Smooth muscle cell (in vitro differentiated cells): ENCODE results near the gene MRTFA. TPM values are rescaled to one million over a fixed set of nuclear protein-coding genes. Genes with fewer than 3 reads are reported as not detected.
"Not testable (repeated sequence)": the region's sequence is repeated elsewhere in the genome, so short reads cannot be mapped to it uniquely, and the experiment has no call there.

Source experiments
- DNase-seq: peaks from one replicate; lab custom pipeline; 2025; ENCODE audit not compliant: unreplicated experiment; lab: John Stamatoyannopoulos, UW
- H2AFZ ChIP-seq: fragments of 200-600 bp; sonication (generic); 2 replicates; pipeline ENCODE4 v1.6.0; 2016; ENCODE audit warnings: antibody characterized with exemption, low read depth, mild to moderate bottlenecking
- H3F3A ChIP-seq: fragments of 200-600 bp; sonication (generic); 2 replicates; pipeline ENCODE4 v1.6.0; 2017; ENCODE audit warnings: antibody characterized with exemption, low read depth
- H3K27ac ChIP-seq: fragments of 200-600 bp; sonication (generic); 2 replicates; pipeline ENCODE4 v1.5.1; 2016; ENCODE audit warnings: low read depth, mild to moderate bottlenecking
- H3K27me3 ChIP-seq: fragments of 200-600 bp; sonication (generic); 2 replicates; pipeline ENCODE4 v1.6.1; 2016; ENCODE audit warnings: low read depth, mild to moderate bottlenecking
- H3K36me3 ChIP-seq: fragments of 200-600 bp; sonication (generic); 2 replicates; pipeline ENCODE4 v1.5.1; 2016; ENCODE audit warnings: low read depth
- H3K4me1 ChIP-seq: fragments of 200-600 bp; sonication (generic); 2 replicates; pipeline ENCODE4 v1.5.1; 2016; ENCODE audit warnings: low read depth
- H3K4me2 ChIP-seq: fragments of 200-600 bp; sonication (generic); 2 replicates; pipeline ENCODE4 v1.6.0; 2016; ENCODE audit warnings: mild to moderate bottlenecking
- H3K4me3 ChIP-seq: fragments of 200-600 bp; sonication (generic); 2 replicates; pipeline ENCODE4 v1.5.1; 2016; ENCODE audit warnings: mild to moderate bottlenecking
- H3K79me2 ChIP-seq: fragments of 200-600 bp; sonication (generic); 2 replicates; pipeline ENCODE4 v1.6.0; 2016; ENCODE audit warnings: low read depth, mild to moderate bottlenecking
- H3K9ac ChIP-seq: fragments of 200-600 bp; sonication (generic); 2 replicates; pipeline ENCODE4 v1.6.0; 2016; ENCODE audit warnings: low read depth
- H3K9me3 ChIP-seq: fragments of 200-600 bp; sonication (generic); replicated peaks from 2 replicates; pipeline ENCODE4 v1.5.1; 2016; ENCODE audit warnings: low read depth
- H4K20me1 ChIP-seq: fragments of 200-600 bp; sonication (generic); 2 replicates; pipeline ENCODE4 v1.6.0; 2016; ENCODE audit warnings: low read depth
- WGBS: methylation state at CpG from one replicate; pipeline ENCODE4 v1.1.7; 2016; ENCODE audit warnings: low lambda C conversion rate; 5-methylcytosine and 5-hydroxymethylcytosine counted together
- polyA plus RNA-seq: library from polyadenylated mRNA; unstranded; fragments of >200 nt; fragmentation: Nextera tagmentation; extraction: Ambion mirVana; gene quantifications from 2 replicates; pipeline ENCODE4 v1.2.1, GENCODE V29; 2016
- total RNA-seq: library from RNA; depleted of rRNA; stranded (reverse); fragments of >200 nt; gene quantifications from 2 replicates; pipeline ENCODE4 v1.2.3, GENCODE V29; 2014
- TF ChIP-seq, protein P1 (sequence below): fragments of 200-600 bp; sonication (generic); IDR thresholded peaks from 2 replicates; pipeline ENCODE4 v1.5.1; 2017; ENCODE audit warnings: borderline replicate concordance, mild to moderate bottlenecking, antibody characterized with exemption; ENCODE audit not compliant: insufficient read depth, poor library complexity, severe bottlenecking

The MRTFA gene
- total and polyA plus RNA-seq, 2 experiments from 2014 or later, result 25.5 to 41.7 TPM

DNA sequence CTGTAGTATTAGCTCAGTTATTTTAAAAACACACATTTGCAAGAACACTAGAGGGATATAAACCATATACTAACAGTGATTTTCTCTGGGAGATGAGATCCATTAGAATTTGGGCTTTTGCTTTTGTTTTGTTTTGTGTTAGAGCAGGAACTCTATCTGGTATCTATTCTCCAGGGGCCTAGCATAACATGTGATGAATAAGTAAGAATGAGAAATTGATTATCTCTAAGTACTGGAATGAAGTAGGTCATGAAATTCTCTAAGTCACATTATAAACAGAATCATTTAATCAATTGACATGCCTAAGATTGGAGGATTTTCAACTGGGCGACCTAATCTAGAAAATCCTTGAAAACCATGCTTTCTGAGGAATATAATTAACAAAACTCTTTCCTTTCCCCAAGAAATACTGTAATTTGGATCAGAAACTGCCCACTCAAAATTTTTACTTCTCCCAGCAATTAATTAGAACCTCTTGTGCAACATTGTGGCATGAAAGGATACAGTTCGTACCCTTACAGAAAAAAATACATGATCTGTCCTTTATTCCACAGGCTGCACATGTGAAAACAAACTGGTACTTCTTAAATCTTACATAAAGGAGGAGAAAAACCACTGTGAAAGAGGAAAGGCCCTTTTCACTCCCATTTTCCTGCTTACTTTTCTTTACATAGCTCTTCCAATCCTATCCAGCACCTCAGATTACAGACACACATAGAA, 93.5 kb downstream of the MRTFA start:
- no peak for DNase-seq
- no peaks in the 10 kb centered on the region for H3K4me1 ChIP-seq
- peak overlapping the region; percentile 14 for H3K27ac ChIP-seq
- no peaks in the 10 kb centered on the region for H3F3A ChIP-seq
- no peak overlapping the region for H2AFZ ChIP-seq
- no peak overlapping the region for H3K9ac ChIP-seq
- no peaks in the 10 kb centered on the region for H3K9me3 ChIP-seq
- H3K4me3 ChIP-seq, result no peak overlapping the region
- TF ChIP-seq, protein P1, sequence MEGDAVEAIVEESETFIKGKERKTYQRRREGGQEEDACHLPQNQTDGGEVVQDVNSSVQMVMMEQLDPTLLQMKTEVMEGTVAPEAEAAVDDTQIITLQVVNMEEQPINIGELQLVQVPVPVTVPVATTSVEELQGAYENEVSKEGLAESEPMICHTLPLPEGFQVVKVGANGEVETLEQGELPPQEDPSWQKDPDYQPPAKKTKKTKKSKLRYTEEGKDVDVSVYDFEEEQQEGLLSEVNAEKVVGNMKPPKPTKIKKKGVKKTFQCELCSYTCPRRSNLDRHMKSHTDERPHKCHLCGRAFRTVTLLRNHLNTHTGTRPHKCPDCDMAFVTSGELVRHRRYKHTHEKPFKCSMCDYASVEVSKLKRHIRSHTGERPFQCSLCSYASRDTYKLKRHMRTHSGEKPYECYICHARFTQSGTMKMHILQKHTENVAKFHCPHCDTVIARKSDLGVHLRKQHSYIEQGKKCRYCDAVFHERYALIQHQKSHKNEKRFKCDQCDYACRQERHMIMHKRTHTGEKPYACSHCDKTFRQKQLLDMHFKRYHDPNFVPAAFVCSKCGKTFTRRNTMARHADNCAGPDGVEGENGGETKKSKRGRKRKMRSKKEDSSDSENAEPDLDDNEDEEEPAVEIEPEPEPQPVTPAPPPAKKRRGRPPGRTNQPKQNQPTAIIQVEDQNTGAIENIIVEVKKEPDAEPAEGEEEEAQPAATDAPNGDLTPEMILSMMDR, result no peak
- H3K27me3 ChIP-seq, result no peaks in the 10 kb centered on the region
- H4K20me1 ChIP-seq, result peaks cover 14% of the 10 kb centered on the region
- no peak overlapping the region for H3K4me2 ChIP-seq
- WGBS, result 92% methylated on average over 2 of the region's 2 CpGs
- H3K79me2 ChIP-seq, result peaks cover 68% of the 10 kb centered on the region
- H3K36me3 ChIP-seq, result no peaks in the 10 kb centered on the region

DNA sequence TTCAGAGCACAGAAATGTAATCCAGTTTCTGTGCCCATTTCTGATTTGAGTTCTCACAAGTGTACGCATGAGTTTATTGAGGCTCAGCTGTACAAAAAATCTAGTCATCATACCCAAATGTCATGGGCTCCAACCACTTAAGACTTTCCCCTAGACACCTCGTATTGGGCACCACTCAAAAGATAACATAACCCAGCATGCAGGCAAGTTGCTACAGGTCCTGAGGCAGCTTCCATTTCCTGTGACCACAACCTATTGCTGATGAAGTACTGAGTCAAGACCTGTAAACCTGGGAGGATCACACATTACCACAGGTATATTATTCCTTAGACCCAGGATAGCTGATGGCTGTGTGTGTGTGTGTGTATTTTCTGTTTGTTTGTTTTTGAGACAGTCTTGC, 95.2 kb downstream of the MRTFA start:
- no peaks in the 10 kb centered on the region for H3K4me1 ChIP-seq
- peaks cover 14% of the 10 kb centered on the region for H4K20me1 ChIP-seq
- no peak for DNase-seq
- H3K27me3 ChIP-seq, result no peaks in the 10 kb centered on the region
- peak overlapping the region; percentile 14 for H3K27ac ChIP-seq
- 78% methylated on average over 2 of the region's 2 CpGs for WGBS
- H3K9ac ChIP-seq, result no peak overlapping the region
- H3K36me3 ChIP-seq, result no peaks in the 10 kb centered on the region
- no peak overlapping the region for H3K4me3 ChIP-seq
- peaks cover 65% of the 10 kb centered on the region for H3K79me2 ChIP-seq
- H2AFZ ChIP-seq, result no peak overlapping the region
- H3F3A ChIP-seq, result no peaks in the 10 kb centered on the region
- TF ChIP-seq, protein P1, result no peak
- H3K4me2 ChIP-seq, result no peak overlapping the region
- H3K9me3 ChIP-seq, result no peaks in the 10 kb centered on the region

DNA sequence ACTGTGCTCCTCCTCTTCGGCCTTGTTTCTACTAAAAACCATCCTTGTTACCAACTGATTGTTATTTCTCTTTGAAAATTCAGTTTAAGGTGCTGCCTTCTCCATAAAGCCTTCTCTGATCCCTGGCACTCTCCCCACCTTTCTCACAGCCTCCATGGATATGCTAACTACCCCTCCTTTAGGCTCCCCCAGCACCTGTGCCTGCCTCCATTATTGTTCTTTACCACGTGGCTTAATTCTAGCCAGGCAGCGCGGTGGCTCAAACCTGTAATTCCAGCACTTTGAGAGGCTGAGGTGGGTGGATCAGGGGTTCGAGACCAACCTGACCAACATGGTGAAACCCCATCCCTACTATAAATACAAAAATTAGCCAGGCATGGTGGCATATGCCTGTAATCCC, 96.3 kb downstream of the MRTFA start:
- H3K4me2 ChIP-seq, result no peak overlapping the region
- no peak for DNase-seq
- no peak overlapping the region for H2AFZ ChIP-seq
- no peak overlapping the region for H3K4me3 ChIP-seq
- no peaks in the 10 kb centered on the region for H3K4me1 ChIP-seq
- peaks cover 14% of the 10 kb centered on the region for H4K20me1 ChIP-seq
- H3F3A ChIP-seq, result peaks cover 5% of the 10 kb centered on the region
- peak overlapping the region; percentile 19 for H3K27ac ChIP-seq
- H3K79me2 ChIP-seq, result peaks cover 62% of the 10 kb centered on the region
- no peaks in the 10 kb centered on the region for H3K36me3 ChIP-seq
- H3K9ac ChIP-seq, result no peak overlapping the region
- H3K9me3 ChIP-seq, result no peaks in the 10 kb centered on the region
- TF ChIP-seq, protein P1, result no peak
- WGBS, result 82% methylated on average over 5 of the region's 5 CpGs
- H3K27me3 ChIP-seq, result no peaks in the 10 kb centered on the region

DNA sequence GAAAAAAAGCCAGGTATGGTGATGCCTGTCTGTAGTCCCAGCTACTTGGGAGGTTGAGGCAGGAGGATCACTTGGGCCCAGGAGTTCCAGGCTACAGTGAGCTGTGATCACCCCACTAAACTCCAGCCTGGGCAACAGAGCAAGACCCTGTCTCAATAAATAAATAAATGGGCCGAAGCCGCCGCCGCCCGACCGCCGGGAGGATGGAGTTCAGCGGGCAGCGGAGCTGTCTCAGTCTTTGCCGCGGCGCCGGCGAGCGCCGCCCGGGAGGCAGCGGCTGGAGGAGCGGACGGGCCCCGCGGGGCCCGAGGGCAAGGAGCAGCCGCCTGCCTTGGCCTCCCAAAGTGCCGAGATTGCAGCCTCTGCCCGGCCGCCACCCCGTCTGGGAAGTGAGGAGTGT, 100.4 kb downstream of the MRTFA start:
- DNase-seq, H3K4me2 ChIP-seq, H3K27ac ChIP-seq, H3K9me3 ChIP-seq, H3K9ac ChIP-seq, H4K20me1 ChIP-seq, H3K27me3 ChIP-seq, H3K4me3 ChIP-seq, H2AFZ ChIP-seq, H3K36me3 ChIP-seq: not testable (repeated sequence)
- peaks cover 30% of the 10 kb centered on the region for H3K4me1 ChIP-seq
- peaks cover 14% of the 10 kb centered on the region for H3F3A ChIP-seq
- peaks cover 48% of the 10 kb centered on the region for H3K79me2 ChIP-seq
- 96% methylated on average over 23 of the region's 28 CpGs for whole genome bisulfite sequencing
